H1 (cell line): ENCODE results near the gene DAGLA. TPM values are rescaled to one million over a fixed set of nuclear protein-coding genes. Genes with fewer than 3 reads are reported as not detected.

ENCODE experiments used
- CTCF ChIA-PET: fragments of 300-600 bp; sonication (Branson Sonifier 250); formaldehyde crosslinking; loops from one replicate; lab custom pipeline; 2021; ENCODE audit not compliant: partially characterized antibody; lab: Charles Lee
- POLR2A ChIA-PET: fragments of 300-600 bp; sonication (Branson Sonifier 250); formaldehyde crosslinking; loops from one replicate; lab custom pipeline; 2021; ENCODE audit warnings: inconsistent platforms; ENCODE audit not compliant: partially characterized antibody; lab: Charles Lee
- DNase-seq, 2 experiments: peaks; one replicate each; pipeline versions ENCODE4 v3.0.0 to v3.0.0-alpha.2; 2010 to 2022; ENCODE audit warnings: low spot score in 2 of 2, low read depth in 1 of 2, mixed read lengths in 1 of 2
- FAIRE-seq: peaks from 2 replicates; lab custom pipeline; 2011; peaks lifted over from hg19 to GRCh38; lab: Jason Lieb, UNC
- H2AFZ ChIP-seq: 2 replicates; pipeline ENCODE4 v1.8.1; 2012; ENCODE audit warnings: low read length, inconsistent platforms
- H2AK5ac ChIP-seq: 2 replicates; pipeline ENCODE4 v1.6.1; 2013; ENCODE audit warnings: low read depth, low read length
- H2BK120ac ChIP-seq: replicated peaks from 2 replicates; pipeline ENCODE3; 2013; ENCODE audit warnings: low read depth, low read length, inconsistent platforms
- H2BK12ac ChIP-seq: 2 replicates; pipeline ENCODE4 v1.6.1; 2013; ENCODE audit warnings: low read depth, low read length
- H2BK15ac ChIP-seq: 2 replicates; pipeline ENCODE4 v1.6.1; 2013; ENCODE audit warnings: low read length
- H2BK20ac ChIP-seq: 2 replicates; pipeline ENCODE4 v1.6.1; 2013; ENCODE audit warnings: low read length
- H2BK5ac ChIP-seq: 2 replicates; pipeline ENCODE4 v1.6.1; 2013; ENCODE audit warnings: low read depth, low read length
- H3K14ac ChIP-seq: 2 replicates; pipeline ENCODE4 v1.6.1; 2013; ENCODE audit warnings: inconsistent platforms; ENCODE audit not compliant: insufficient read length
- H3K18ac ChIP-seq: 2 replicates; pipeline ENCODE4 v1.6.1; 2013; ENCODE audit warnings: low read length; ENCODE audit errors: extremely low read depth
- H3K23ac ChIP-seq: 2 replicates; pipeline ENCODE4 v1.6.1; 2013; ENCODE audit warnings: inconsistent platforms; ENCODE audit not compliant: insufficient read length
- H3K23me2 ChIP-seq: 2 replicates; pipeline ENCODE4 v1.6.1; 2013; ENCODE audit warnings: low read depth, low read length
- H3K27ac ChIP-seq: 2 replicates; pipeline ENCODE4 v1.6.1; 2011; ENCODE audit warnings: low read depth, low read length, inconsistent platforms
- H3K27me3 ChIP-seq, 4 experiments: replicated peaks in 1 of 4; 1 replicate in 1 of 4; 2 replicates in 3 of 4; pipeline versions ENCODE4 v1.6.1 to v1.8.1; 2011 to 2013; ENCODE audit warnings: low read length in 3 of 4, mild to moderate bottlenecking in 3 of 4, inconsistent platforms in 2 of 4, mixed read lengths in 2 of 4, moderate library complexity in 1 of 4; ENCODE audit not compliant: control insufficient read depth in 3 of 4, insufficient read depth in 3 of 4; ENCODE audit errors: extremely low read depth in 1 of 4
- H3K36me3 ChIP-seq, 4 experiments: 2 replicates each; pipeline versions ENCODE4 v1.6.1 to v1.8.1; 2011 to 2013; ENCODE audit warnings: mild to moderate bottlenecking in 4 of 4, low read length in 3 of 4, moderate library complexity in 2 of 4, control low read depth in 1 of 4, inconsistent platforms in 1 of 4; ENCODE audit not compliant: insufficient read depth in 4 of 4, control insufficient read depth in 2 of 4
- H3K4ac ChIP-seq: replicated peaks from 2 replicates; pipeline ENCODE3; 2013; ENCODE audit warnings: low read length, low read depth, mixed read lengths, inconsistent platforms; ENCODE audit not compliant: insufficient read length
- H3K4me1 ChIP-seq, 4 experiments: replicated peaks in 1 of 4; 1 replicate in 1 of 4; 2 replicates in 3 of 4; pipeline versions ENCODE4 v1.6.1 to v1.8.1; 2011 to 2013; ENCODE audit warnings: low read length in 3 of 4, inconsistent platforms in 2 of 4, mixed read lengths in 1 of 4; ENCODE audit not compliant: insufficient read depth in 4 of 4, control insufficient read depth in 3 of 4
- H3K4me2 ChIP-seq, 2 experiments: 2 replicates each; pipeline versions ENCODE4 v1.6.1 to v1.8.1; 2011 to 2013; ENCODE audit warnings: low read depth in 2 of 2, low read length in 2 of 2, control low read depth in 1 of 2, inconsistent platforms in 1 of 2, mild to moderate bottlenecking in 1 of 2; ENCODE audit not compliant: insufficient read depth in 1 of 2
- H3K4me3 ChIP-seq, 4 experiments: fragments of 200-600, 300-600 bp in 1 of 4; sonication (generic), shearing (Covaris generic), sonication (Bioruptor Twin) in 1 of 4; 2 replicates each; pipeline versions ENCODE4 v1.5.1 to v1.8.1; 2011 to 2016; ENCODE audit warnings: low read length in 4 of 4, low read depth in 3 of 4, control low read depth in 2 of 4, inconsistent platforms in 2 of 4, mild to moderate bottlenecking in 2 of 4, mixed read lengths in 1 of 4, moderate library complexity in 1 of 4; ENCODE audit not compliant: insufficient read depth in 2 of 4; ENCODE audit errors: extremely low read depth in 1 of 4
- H3K56ac ChIP-seq: replicated peaks from 2 replicates; pipeline ENCODE3; 2013; ENCODE audit warnings: low read depth, mild to moderate bottlenecking, mixed read lengths, low read length, inconsistent platforms; ENCODE audit not compliant: insufficient read length
- H3K79me1 ChIP-seq: 2 replicates; pipeline ENCODE4 v1.6.1; 2013; ENCODE audit warnings: low read depth, low read length, control low read depth
- H3K79me2 ChIP-seq, 2 experiments: 2 replicates each; pipeline versions ENCODE4 v1.6.1 to v1.8.1; 2012 to 2013; ENCODE audit warnings: low read length in 2 of 2, mild to moderate bottlenecking in 2 of 2, inconsistent platforms in 1 of 2; ENCODE audit not compliant: insufficient read depth in 2 of 2, control insufficient read depth in 1 of 2
- H3K9ac ChIP-seq, 4 experiments: replicated peaks in 1 of 4; 1 replicate in 1 of 4; 2 replicates in 3 of 4; pipeline versions ENCODE4 v1.6.1 to v1.8.1; 2011 to 2013; ENCODE audit warnings: low read depth in 3 of 4, low read length in 3 of 4, control low read depth in 2 of 4, mild to moderate bottlenecking in 2 of 4, moderate library complexity in 2 of 4, inconsistent platforms in 1 of 4; ENCODE audit errors: extremely low read depth in 1 of 4
- H3K9me3 ChIP-seq, 2 experiments: 2 replicates each; pipeline versions ENCODE4 v1.6.1 to v1.8.1; 2012 to 2013; ENCODE audit warnings: mild to moderate bottlenecking in 2 of 2, moderate library complexity in 2 of 2, control low read depth in 1 of 2, inconsistent platforms in 1 of 2, low read depth in 1 of 2, low read length in 1 of 2, mixed read lengths in 1 of 2; ENCODE audit not compliant: insufficient read depth in 2 of 2
- H4K20me1 ChIP-seq, 2 experiments: replicated peaks in 1 of 2; 2 replicates each; pipeline versions ENCODE3 to v1.8.1; 2011 to 2013; ENCODE audit warnings: inconsistent platforms in 2 of 2, low read length in 2 of 2, mild to moderate bottlenecking in 1 of 2; ENCODE audit not compliant: insufficient read depth in 2 of 2, control insufficient read depth in 1 of 2
- H4K5ac ChIP-seq: 2 replicates; pipeline ENCODE4 v1.6.1; 2013; ENCODE audit warnings: low read length, low read depth, mixed read lengths, inconsistent platforms; ENCODE audit not compliant: insufficient read length
- H4K8ac ChIP-seq: 2 replicates; pipeline ENCODE4 v1.8.0; 2013; ENCODE audit warnings: mild to moderate bottlenecking, moderate library complexity, low read length, inconsistent platforms; ENCODE audit not compliant: insufficient read depth; ENCODE audit errors: extremely low read depth
- H4K91ac ChIP-seq: replicated peaks from 2 replicates; pipeline ENCODE3; 2013; ENCODE audit warnings: low read length, mixed read lengths, inconsistent platforms; ENCODE audit not compliant: insufficient read length
- BRCA1 ChIP-seq: IDR thresholded peaks from 2 replicates; pipeline ENCODE4 v1.6.1; 2012; ENCODE audit warnings: low read depth, low read length, improper control_type of control experiment
- MAX ChIP-seq: IDR thresholded peaks from 2 replicates; pipeline ENCODE4 v1.6.1; 2012; ENCODE audit warnings: inconsistent platforms
- SRF ChIP-seq: IDR thresholded peaks from 2 replicates; pipeline ENCODE4 v1.6.1; 2011; ENCODE audit warnings: mild to moderate bottlenecking, low read depth, low read length, moderate library complexity
- WGBS, 2 experiments: shearing (Covaris generic) in 1 of 2; methylation state at CpG; one replicate each; pipeline versions ENCODE4 v1.1.6 to v1.1.7; 2013 to 2015; ENCODE audit warnings: low lambda C conversion rate in 2 of 2, mixed read lengths in 2 of 2, inconsistent platforms in 1 of 2, low coverage in 1 of 2, missing lambda C conversion rate in 1 of 2; ENCODE audit not compliant: insufficient replicate concordance in 2 of 2, insufficient coverage in 1 of 2, insufficient read length in 1 of 2; ENCODE audit errors: extremely low coverage in 1 of 2, missing lambda C conversion rate in 1 of 2; 5-methylcytosine and 5-hydroxymethylcytosine counted together
- polyA plus RNA-seq, 7 experiments: library from polyadenylated mRNA; depleted of rRNA in 3 of 7; stranded (reverse) in 5 of 7; unstranded in 2 of 7; fragments of >200 nt in 5 of 7; fragments of 200-250 nt in 2 of 7; gene quantifications; 1 replicate in 5 of 7; 2 replicates in 1 of 7; 4 replicates in 1 of 7; pipeline versions ENCODE4 v1.2.1 to v1.2.3, GENCODE V29; 2011 to 2013; ENCODE audit warnings: missing spikeins in 2 of 7, mixed read lengths in 2 of 7
- total RNA-seq: library from RNA; stranded (reverse); fragmentation: NEBNext Ultra II Directional; extraction: Animal tissue kit (Norgen Biotek cat#: 25700); gene quantifications from 2 replicates; pipeline ENCODE4 v1.2.1, GENCODE V29; 2021

DAGLA gene
- total and polyA plus RNA-seq, 2 of the 8 experiments (the other 6 are each of a cell fraction or from before 2014, with no cell fraction given): 3.6 to 6.6 TPM

DNA sequence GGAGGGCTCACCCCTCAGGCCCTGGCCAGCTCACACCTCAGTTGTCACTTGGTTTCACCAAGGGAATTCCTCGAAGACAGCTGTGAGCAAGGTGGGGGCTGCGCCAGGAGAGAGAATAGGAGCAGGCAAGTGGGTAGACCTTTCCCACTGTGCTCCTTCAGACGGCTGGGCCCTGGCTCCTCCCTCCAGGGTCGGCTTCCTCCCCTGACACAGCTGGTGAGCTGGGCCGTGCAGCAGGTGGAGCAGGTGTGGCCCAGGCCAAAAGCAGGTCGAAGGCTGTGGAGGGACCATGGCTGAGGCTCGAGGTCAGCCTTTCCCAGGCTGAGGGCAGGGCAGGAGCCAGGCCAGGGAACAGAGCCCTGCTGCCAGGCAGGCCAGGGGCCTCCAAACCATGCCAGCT lies 59.8 kb downstream of the DAGLA start:
- POLR2A ChIA-PET: interaction anchor here (1.2 to 1.3 kb wide), 2 partner anchors 10 to 14 kb away, joined by 3 to 7 read pairs; no protein-coding TSS in a partner anchor

More for the DNA sequence above, 59.8 kb downstream of the DAGLA start:
- H3K79me2 ChIP-seq: no peaks in the 10 kb centered on the region
- H3K79me1 ChIP-seq: no peaks in the 10 kb centered on the region
- no peak for DNase-seq
- H4K5ac ChIP-seq: no peak overlapping the region
- no peaks in the 10 kb centered on the region for H3K27me3 ChIP-seq
- H3K9ac ChIP-seq: no peak overlapping the region
- H2BK5ac ChIP-seq: no peak overlapping the region; the same call in 1 of the 2 replicates
- TF ChIP-seq MAX (peak; percentile 32; the same call in 1 of the 2 replicates), BRCA1 (no peak), SRF (no peak)
- H2BK15ac ChIP-seq: no peak overlapping the region
- no peak overlapping the region for H3K4me2 ChIP-seq
- no peak for FAIRE-seq
- no peaks in the 10 kb centered on the region; a peak in 2 of 7 replicates for H3K4me1 ChIP-seq
- WGBS, 2 experiments: 82% methylated on average over 7 of the region's 7 CpGs; no CpG with 5 or more reads in 1 of the 2 experiments
- no peaks in the 10 kb centered on the region for H3K23me2 ChIP-seq
- no peak overlapping the region for H4K91ac ChIP-seq
- H3K18ac ChIP-seq: no peak overlapping the region
- H3K4ac ChIP-seq: no peak overlapping the region
- no peak overlapping the region for H3K14ac ChIP-seq
- H3K4me3 ChIP-seq: no peak overlapping the region
- H2BK12ac ChIP-seq: no peak overlapping the region
- H3K9me3 ChIP-seq: no peaks in the 10 kb centered on the region
- CTCF ChIA-PET: interaction anchor here (1.0 to 10.9 kb wide), 8 partner anchors 7 to 101 kb away, joined by 3 to 127 read pairs (median 5); no protein-coding TSS in a partner anchor
- H2BK120ac ChIP-seq: no peak overlapping the region
- H2AK5ac ChIP-seq: no peak overlapping the region
- peaks cover 0 to 3% of the 10 kb centered on the region in 2 experiments for H4K20me1 ChIP-seq
- H3K56ac ChIP-seq: no peak overlapping the region
- H2BK20ac ChIP-seq: no peak overlapping the region
- no peak overlapping the region for H3K27ac ChIP-seq
- no peak overlapping the region for H2AFZ ChIP-seq
- no peak overlapping the region for H3K23ac ChIP-seq
- peaks cover 0 to 16% (median 0%) of the 10 kb centered on the region in 4 experiments; a peak in 3 of 8 replicates for H3K36me3 ChIP-seq
- H4K8ac ChIP-seq: no peak overlapping the region
